ENCODE measurements around the gene MTMR6. TPM values are rescaled to one million over a fixed set of nuclear protein-coding genes. Genes with fewer than 3 reads are reported as not detected.

MTMR6 gene
- total RNA-seq, 1 experiment from 2014 or later, result 9.7 TPM

GRCh38 chr13:25302121-25302520 is 14.8 kb upstream of the MTMR6 start:
- Histone ChIP-seq H3K27me3 (ENCODE audit: control insufficient read depth, insufficient read depth, low read length) (no peaks in the 10 kb centered on the region), H3K27ac (ENCODE audit: low read length) (peak overlapping the region; percentile 89), H3K4me1 (ENCODE audit: control insufficient read depth, insufficient read depth, low read length) (peaks cover 4% of the 10 kb centered on the region; the same call in 1 of the 2 replicates), H3K9me3 (ENCODE audit: control insufficient read depth, insufficient read depth, low read depth, low read length) (no peaks in the 10 kb centered on the region), H3K36me3 (ENCODE audit: control insufficient read depth, insufficient read depth, low read length) (peaks cover 6% of the 10 kb centered on the region), H3K4me3 (ENCODE audit: low read depth in 2 of 2, low read length in 2 of 2) (peak overlapping the region; percentile 92 to 96)
- POLR2A ChIA-PET, result no interaction called here
- no peak for TF ChIP-seq SIN3A (IDR thresholded peaks at IDR 0.05; ENCODE audit: borderline replicate concordance, insufficient read depth, low read depth, low read length)
- no peak for DNase-seq (ENCODE audit: low read depth, low spot score)
- no peak for ATAC-seq
- intact Hi-C loops (cut with micrococcal nuclease; ENCODE audit: unreplicated experiment) (no loop called here), in situ Hi-C loops (cut with HindIII; ENCODE audit: low pct_unique_long_range_greater_than_20kb, low sequenced_read_pairs) (no loop called here)
- CTCF ChIA-PET, result no interaction called here
- BruUV-seq (replicated peaks), result TSS peak; percentile 83

GRCh38 chr13:25301347-25302113 is 14.2 kb upstream of the MTMR6 start, which contains the start of gene NUP58:
NUP58 (plus strand) TSS chr13:25301625; CDS start chr13:25301774, 149 bp downstream.
- H3K4me1 ChIP-seq (ENCODE audit: control insufficient read depth, insufficient read depth, low read length), result peaks cover 4% of the 10 kb centered on the region; the same call in 1 of the 2 replicates
- in situ Hi-C loops (cut with HindIII; ENCODE audit: low pct_unique_long_range_greater_than_20kb, low sequenced_read_pairs) (no loop called here), intact Hi-C loops (cut with micrococcal nuclease; ENCODE audit: unreplicated experiment) (no loop called here)
- peak; percentile 100 for ATAC-seq
- DNase-seq (ENCODE audit: low read depth, low spot score), result peak; percentile 69
- ChIA-PET CTCF (no interaction called here), POLR2A (interaction anchor here (0.7 kb wide), 1 partner anchor 15 kb away, joined by 3 read pairs; no protein-coding TSS in a partner anchor)
- TF ChIP-seq SIN3A (IDR thresholded peaks at IDR 0.05; ENCODE audit: borderline replicate concordance, insufficient read depth, low read depth, low read length), result peak; percentile 73; the same call in 1 of the 2 replicates
- TF ChIP-seq POLR2AphosphoS5 (IDR thresholded peaks at IDR 0.05; ENCODE audit: low read depth, low read length), result peak; percentile 78; the same call in 1 of the 2 replicates
- no peak for TF ChIP-seq REST (IDR thresholded peaks at IDR 0.05; ENCODE audit: insufficient read depth in 1 of 2, low read depth in 2 of 2, low read length in 1 of 2)
- TF ChIP-seq CTCF (IDR thresholded peaks at IDR 0.05), result no peak
- peak; percentile 33; the same call in 1 of the 2 replicates for TF ChIP-seq TCF7L2 (IDR thresholded peaks at IDR 0.05; ENCODE audit: low read depth, low read length)
- H3K27ac ChIP-seq (ENCODE audit: low read length), result peak within 1 kb of the TSS; percentile 89
- peak within 1 kb of the TSS; percentile 92 to 96 for H3K4me3 ChIP-seq (ENCODE audit: low read depth in 2 of 2, low read length in 2 of 2)
- peaks cover 6% of the 10 kb centered on the region for H3K36me3 ChIP-seq (ENCODE audit: control insufficient read depth, insufficient read depth, low read length)
- BruUV-seq (replicated peaks), result no TSS peak
- no peaks in the 10 kb centered on the region for H3K9me3 ChIP-seq (ENCODE audit: control insufficient read depth, insufficient read depth, low read depth, low read length)
- no peaks in the 10 kb centered on the region for H3K27me3 ChIP-seq (ENCODE audit: control insufficient read depth, insufficient read depth, low read length)

Measured in Panc1 (cell line).